Coronary artery (tissue), 2 donors: Measurements from ENCODE around the gene HOXD8.

Experiments
- DNase-seq: peaks from one replicate; pipeline ENCODE4 v3.0.0-alpha.2; 2017; ENCODE audit warnings: low spot score
- H3K27ac ChIP-seq, 2 donors: fragments of 200-600 bp; sonication (generic); one replicate each; pipeline ENCODE4 v1.5.1; 2016 to 2019
- H3K4me3 ChIP-seq: fragments of 200-600 bp; sonication (generic); 2 replicates; pipeline ENCODE4 v1.5.1; 2016; ENCODE audit warnings: mild to moderate bottlenecking, moderate library complexity
- TF ChIP-seq, protein P1 (sequence below): fragments of 200-600 bp; sonication (generic); IDR thresholded peaks from one replicate; pipeline ENCODE4 v1.5.1; 2019; ENCODE audit warnings: antibody characterized with exemption

HOXD8 gene

DNA sequence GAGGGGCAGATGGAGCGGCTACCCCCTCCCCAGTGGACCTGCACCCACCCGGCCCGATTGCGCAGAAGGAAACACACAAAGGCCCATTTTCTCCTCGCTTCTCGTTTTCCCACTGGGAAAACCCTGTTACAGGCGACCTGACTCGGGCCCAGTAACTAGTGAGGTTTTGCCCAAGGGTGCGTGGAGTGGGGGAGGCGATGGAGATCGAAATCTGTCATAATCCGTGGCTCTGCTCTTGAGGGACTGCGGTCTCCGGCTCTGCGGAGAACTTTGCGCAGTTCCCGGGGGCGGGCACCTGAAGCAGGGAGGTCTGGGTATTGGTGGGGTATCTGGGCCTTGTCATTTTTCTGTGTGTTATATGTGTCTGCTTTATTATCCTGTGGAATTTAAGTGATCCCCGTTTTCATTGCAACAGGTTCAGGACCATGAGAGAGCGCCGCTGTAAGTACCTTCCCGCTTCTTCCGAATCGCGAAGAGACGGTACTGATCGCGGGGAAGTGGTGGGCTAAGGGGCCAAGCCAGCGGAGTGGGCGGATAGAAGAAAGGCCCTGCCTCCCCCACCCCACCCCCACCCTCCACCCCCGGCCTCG is 17.8 kb downstream of the HOXD8 start:
- Histone ChIP-seq H3K27ac (no peak overlapping the region), H3K4me3 (no peak overlapping the region)
- TF ChIP-seq, protein P1, sequence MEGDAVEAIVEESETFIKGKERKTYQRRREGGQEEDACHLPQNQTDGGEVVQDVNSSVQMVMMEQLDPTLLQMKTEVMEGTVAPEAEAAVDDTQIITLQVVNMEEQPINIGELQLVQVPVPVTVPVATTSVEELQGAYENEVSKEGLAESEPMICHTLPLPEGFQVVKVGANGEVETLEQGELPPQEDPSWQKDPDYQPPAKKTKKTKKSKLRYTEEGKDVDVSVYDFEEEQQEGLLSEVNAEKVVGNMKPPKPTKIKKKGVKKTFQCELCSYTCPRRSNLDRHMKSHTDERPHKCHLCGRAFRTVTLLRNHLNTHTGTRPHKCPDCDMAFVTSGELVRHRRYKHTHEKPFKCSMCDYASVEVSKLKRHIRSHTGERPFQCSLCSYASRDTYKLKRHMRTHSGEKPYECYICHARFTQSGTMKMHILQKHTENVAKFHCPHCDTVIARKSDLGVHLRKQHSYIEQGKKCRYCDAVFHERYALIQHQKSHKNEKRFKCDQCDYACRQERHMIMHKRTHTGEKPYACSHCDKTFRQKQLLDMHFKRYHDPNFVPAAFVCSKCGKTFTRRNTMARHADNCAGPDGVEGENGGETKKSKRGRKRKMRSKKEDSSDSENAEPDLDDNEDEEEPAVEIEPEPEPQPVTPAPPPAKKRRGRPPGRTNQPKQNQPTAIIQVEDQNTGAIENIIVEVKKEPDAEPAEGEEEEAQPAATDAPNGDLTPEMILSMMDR, result no peak
- no peak for DNase-seq

DNA sequence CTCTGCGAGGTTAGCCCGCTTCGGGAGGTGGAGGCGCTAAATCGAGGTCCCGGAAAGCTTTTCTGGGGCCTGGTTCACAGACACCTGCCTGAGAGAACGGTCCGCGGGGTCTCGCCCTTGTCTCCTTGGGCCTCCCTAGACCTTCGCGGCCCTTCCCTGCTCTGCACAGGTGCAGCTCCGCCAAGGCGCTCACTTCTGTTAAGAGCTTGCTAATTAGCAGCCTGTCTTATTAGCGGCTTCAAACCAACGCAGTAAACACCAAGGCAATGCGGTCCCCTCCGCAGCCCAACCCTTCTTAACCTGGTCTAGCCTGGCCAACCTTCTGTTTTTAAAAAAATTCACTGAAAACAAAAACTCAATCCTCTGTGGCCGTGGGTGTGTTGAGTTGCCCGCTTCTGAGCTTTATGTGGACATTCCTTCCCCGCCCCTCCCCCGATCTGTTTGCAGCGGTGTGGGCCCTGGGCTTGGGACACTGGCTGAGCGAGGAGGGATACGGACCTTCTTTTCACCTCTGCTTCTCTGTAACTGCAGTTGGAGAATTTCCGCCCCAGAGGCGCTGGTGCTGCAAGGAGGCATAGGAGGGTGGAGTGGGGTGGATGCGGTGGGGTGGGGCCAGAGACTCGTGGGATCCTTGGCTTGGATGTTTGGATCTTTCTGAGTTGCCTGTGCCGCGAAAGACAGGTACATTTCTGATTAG is 18.4 kb downstream of the HOXD8 start:
- H3K4me3 ChIP-seq, result no peak overlapping the region
- DNase-seq, result no peak
- TF ChIP-seq, protein P1, result no peak
- H3K27ac ChIP-seq, result no peak overlapping the region

DNA sequence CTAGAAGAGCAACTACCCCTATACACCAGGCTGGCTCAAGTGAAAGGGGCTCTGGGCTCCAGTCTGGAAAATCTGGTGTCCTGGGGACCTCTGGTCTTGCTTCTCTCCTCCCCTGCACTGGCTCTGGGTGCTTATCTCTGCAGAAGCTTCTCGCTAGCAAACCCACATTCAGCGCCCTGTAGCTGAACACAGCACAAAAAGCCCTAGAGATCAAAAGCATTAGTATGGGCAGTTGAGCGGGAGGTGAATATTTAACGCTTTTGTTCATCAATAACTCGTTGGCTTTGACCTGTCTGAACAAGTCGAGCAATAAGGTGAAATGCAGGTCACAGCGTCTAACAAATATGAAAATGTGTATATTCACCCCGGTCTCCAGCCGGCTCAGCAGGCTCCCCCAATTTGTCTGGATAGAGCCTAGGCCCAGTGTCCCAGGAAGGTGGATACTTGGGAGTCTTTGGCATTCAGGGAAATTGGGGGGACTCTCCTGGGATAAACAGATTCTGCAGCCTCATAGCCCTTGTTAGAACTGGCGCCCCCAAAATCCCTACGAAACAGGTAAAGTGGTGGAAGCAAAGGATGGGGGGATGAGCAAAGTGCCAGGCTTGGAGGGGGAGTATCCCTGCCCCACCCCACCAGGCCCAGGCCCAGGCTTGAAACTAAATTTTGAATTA is 19.4 kb downstream of the HOXD8 start:
- DNase-seq, result no peak
- TF ChIP-seq, protein P1, result no peak
- Histone ChIP-seq H3K4me3 (no peak overlapping the region), H3K27ac (no peak overlapping the region)

GRCh38 chr2:176149481-176149938 is 20.0 kb downstream of the HOXD8 start:
- Histone ChIP-seq H3K4me3 (no peak overlapping the region), H3K27ac (no peak overlapping the region)
- TF ChIP-seq, protein P1, result no peak
- DNase-seq, result no peak

DNA sequence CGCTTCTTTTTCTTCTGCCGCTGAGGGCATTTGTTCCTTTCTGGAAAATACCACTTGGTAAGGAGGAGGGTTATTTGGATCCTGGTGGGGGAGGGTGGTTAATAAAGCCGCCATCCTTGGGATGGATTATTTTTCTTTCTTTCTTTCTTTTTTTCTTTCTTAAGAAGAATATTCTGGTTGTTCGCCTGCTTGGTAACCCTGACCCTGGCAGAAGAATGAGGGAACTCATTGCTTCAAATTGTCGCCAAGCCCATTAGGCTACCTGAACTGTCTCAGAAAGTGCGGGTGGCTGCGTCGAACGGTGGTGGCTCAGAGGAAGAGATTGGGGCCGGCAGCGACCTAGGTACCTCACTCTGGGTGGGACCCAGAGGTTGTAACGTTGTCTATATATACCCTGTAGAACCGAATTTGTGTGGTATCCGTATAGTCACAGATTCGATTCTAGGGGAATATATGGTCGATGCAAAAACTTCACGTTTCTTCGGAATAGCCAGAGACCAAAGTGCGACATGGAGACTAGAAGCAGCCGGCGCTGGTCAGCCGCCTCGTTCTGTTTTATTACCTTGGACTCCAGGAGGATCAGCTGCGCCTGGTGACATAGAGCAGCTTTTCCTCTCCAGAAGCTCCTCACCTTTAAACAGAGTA is 20.6 kb downstream of the HOXD8 start:
- Histone ChIP-seq H3K27ac (no peak overlapping the region), H3K4me3 (no peak overlapping the region)
- DNase-seq, result no peak
- TF ChIP-seq, protein P1, result no peak

DNA sequence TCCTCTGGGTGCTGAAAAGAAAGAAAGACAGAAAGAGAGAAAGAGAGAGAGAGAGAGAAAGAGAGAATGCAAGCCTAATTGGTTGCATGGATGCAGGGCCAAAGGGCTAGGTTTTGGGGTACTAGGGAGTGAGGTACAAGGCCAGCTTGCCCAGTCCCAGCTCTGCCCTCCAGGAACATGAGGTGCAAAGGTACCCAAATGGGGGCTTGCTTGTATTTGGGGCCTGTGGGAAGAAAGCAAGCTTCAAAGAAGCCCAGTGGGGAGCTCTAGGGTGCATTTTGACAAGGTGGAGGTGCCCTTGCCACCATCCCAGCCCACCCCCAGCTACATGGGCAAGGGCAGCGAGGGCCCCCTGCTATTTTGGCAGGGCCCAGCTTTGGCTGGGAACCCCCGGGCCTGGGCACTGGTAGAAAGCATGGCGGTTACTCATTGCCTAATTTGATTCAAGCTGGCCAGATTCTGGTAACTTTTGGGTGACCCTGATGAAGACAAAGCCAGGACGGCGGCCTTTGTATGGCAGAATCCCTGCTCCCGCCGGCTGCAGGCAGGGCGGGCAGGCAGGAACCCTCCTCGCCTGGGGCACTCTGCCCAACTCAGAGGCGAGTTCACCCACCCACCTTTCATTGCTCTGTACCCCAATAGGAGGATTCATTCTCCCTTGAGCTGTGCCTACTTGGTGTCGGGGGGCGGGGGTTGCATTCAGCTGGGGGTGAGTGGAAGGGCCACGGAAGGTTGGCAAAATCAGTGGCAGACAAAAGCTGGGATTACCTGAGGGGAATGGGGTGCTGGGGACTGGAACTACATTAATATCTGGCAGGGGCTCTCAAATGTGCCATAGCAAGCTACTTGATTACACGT is 21.3 kb downstream of the HOXD8 start:
- Histone ChIP-seq H3K4me3 (no peak overlapping the region), H3K27ac (no peak overlapping the region)
- no peak for DNase-seq
- TF ChIP-seq, protein P1, result no peak
